GM12864 (cell line): Measurements from ENCODE around the gene CEACAM20.

ENCODE experiments used
- DNase-seq: peaks from one replicate; pipeline ENCODE4 v3.0.0-alpha.2; 2011; ENCODE audit warnings: low read depth
- H3K4me3 ChIP-seq: 2 replicates; pipeline ENCODE4 v1.5.1; 2011; ENCODE audit warnings: mild to moderate bottlenecking, low read depth, low read length, control low read depth
- TF ChIP-seq, protein P1 (sequence below): IDR thresholded peaks from 2 replicates; pipeline ENCODE4 v1.5.1; 2011; ENCODE audit warnings: low read depth, mild to moderate bottlenecking, moderate library complexity, low read length, control low read depth, inconsistent platforms; ENCODE audit errors: missing control alignments

Gene CEACAM20

DNA sequence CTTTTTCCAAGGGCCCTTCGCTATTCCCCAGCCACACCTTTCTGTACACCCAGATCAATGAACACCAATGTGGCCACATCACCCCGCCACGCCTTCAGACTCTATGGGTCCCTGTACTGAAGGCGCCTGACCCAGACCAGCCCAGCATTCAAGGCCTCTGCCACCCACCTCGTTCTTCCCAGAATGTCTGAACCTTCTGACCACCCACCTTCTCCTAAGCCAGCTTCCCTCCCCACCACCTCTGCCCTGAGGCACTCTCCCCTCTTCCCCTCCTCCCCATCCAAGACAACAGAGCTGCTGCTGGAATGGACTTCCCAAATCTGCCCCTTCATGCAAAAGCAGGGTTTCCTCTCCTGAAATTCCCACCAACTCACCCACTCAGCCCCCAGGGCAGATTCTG, 3.3 kb upstream of the CEACAM20 start:
- TF ChIP-seq, protein P1, sequence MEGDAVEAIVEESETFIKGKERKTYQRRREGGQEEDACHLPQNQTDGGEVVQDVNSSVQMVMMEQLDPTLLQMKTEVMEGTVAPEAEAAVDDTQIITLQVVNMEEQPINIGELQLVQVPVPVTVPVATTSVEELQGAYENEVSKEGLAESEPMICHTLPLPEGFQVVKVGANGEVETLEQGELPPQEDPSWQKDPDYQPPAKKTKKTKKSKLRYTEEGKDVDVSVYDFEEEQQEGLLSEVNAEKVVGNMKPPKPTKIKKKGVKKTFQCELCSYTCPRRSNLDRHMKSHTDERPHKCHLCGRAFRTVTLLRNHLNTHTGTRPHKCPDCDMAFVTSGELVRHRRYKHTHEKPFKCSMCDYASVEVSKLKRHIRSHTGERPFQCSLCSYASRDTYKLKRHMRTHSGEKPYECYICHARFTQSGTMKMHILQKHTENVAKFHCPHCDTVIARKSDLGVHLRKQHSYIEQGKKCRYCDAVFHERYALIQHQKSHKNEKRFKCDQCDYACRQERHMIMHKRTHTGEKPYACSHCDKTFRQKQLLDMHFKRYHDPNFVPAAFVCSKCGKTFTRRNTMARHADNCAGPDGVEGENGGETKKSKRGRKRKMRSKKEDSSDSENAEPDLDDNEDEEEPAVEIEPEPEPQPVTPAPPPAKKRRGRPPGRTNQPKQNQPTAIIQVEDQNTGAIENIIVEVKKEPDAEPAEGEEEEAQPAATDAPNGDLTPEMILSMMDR: no peak
- H3K4me3 ChIP-seq: no peak overlapping the region
- no peak for DNase-seq

GRCh38 chr19:44530777-44531176, 1.3 kb upstream of the CEACAM20 start:
- TF ChIP-seq, protein P1: no peak
- H3K4me3 ChIP-seq: no peak overlapping the region
- DNase-seq: no peak

DNA sequence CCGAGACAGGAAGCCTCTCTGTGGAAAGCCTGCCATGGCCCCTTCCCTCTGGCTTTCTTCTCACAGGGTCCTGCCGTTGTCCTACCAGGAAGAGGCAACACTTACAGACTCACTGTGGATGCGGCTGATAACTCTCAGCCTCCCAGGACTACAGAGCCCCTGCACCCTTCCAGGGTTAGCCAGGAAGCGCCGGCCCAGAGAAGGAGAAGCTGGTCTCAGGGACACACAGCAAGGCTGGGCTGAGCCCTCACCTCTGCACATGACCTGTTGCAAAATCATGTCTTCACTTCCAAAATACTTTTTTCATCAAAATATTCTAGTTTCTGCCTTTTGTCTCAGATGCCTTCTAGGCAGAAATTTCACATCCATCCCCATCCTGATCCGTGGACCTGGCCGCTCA, 1.9 kb downstream of the CEACAM20 start:
- DNase-seq: no peak
- H3K4me3 ChIP-seq: no peak overlapping the region
- TF ChIP-seq, protein P1: no peak

GRCh38 chr19:44525721-44526430, 3.6 kb downstream of the CEACAM20 start:
- TF ChIP-seq, protein P1: no peak
- DNase-seq: no peak
- no peak overlapping the region for H3K4me3 ChIP-seq

DNA sequence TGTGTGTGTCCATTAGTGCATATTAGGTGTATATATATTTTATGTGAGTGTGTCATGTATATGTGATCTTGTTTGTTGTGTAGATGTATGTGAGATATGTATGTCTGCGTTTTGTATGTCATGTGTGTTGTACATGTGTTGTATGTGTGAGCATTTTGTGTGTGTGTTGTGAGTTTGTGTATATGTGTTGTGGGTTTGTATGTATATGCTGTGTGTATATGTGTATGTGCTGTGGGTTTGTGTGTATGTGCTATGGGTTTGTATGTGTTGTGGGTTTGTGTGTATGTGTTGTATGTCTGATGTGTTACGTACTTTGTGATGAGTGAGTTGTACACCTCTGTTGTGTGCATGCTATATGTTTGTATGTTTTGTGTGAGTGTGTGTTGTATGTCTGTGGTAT, 8.1 kb downstream of the CEACAM20 start:
- TF ChIP-seq, protein P1: no peak
- no peak overlapping the region for H3K4me3 ChIP-seq
- no peak for DNase-seq

GRCh38 chr19:44517146-44517545, 12.3 kb downstream of the CEACAM20 start:
- H3K4me3 ChIP-seq: no peak overlapping the region
- DNase-seq: no peak
- TF ChIP-seq, protein P1: no peak

DNA sequence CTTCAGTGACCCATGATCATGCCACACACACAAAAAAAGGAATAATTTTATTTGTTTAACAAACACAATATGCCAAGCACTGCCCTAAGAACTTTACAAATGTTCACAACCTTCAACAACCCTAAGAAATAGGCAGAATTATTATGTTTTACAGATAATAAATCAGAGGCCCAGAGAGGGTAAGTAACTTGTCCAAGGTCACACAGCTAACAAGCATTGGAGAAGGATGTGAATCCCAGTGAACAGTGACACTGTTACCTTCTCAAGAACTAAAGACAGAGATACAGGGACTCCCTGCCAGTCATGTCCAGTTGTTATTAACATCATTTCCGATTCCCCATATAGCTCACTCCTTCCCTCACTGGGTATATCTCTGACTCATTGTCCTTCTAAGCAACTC, 13.6 kb downstream of the CEACAM20 start:
- TF ChIP-seq, protein P1: no peak
- DNase-seq: no peak
- no peak overlapping the region for H3K4me3 ChIP-seq
